SIG-M5 (cell line): ENCODE measurements around the gene CACNB4.
"Not testable (repeated sequence)": the region's sequence is repeated elsewhere in the genome, so short reads cannot be mapped to it uniquely, and the experiment has no call there.

ENCODE experiments used
- DNase-seq: peaks from one replicate; lab custom pipeline; 2025; lab: John Stamatoyannopoulos, UW

The CACNB4 gene

DNA sequence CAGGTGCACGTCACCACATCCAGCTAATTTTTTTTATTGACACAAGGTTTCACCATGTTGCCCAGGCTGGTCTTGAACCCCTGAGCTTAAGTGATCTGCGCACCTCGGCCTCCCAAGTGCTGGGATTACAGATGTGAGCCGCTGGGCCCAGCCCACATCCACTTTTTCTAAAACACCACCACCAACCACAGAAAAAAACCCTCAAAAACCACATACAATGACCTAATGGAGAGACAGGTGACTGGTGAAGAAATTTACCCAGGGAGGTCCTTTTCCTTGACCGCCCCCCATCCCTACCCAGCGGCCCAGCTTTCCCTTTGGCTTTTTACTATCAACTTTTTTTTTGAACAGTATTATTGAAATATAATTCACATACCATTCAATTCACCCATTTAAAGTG, 47.9 kb downstream of the CACNB4 start:
- no peak for DNase-seq

DNA sequence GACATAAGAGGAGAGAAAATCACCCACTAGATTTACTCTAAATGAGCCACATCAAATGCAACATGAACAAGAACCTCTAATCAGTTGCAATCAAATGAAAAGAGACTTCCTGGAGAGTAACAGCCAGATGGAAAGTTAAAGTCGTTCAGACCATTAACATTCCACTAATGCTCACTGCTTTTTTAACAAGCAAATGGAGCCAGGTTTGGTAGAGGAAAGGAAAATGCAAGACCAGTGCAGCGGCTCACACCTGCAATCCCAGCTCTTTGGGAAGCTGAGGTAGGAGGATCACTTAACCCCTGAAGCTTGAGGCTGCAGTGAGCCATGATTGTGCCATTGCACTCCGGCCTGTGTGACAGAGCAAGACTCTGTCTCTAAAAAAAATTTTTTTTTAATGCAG, 48.5 kb downstream of the CACNB4 start:
- no peak for DNase-seq

- DNase-seq = no peak
Measured at GRCh38 chr2:152049541-152049940, 49.3 kb downstream of the CACNB4 start.

DNA sequence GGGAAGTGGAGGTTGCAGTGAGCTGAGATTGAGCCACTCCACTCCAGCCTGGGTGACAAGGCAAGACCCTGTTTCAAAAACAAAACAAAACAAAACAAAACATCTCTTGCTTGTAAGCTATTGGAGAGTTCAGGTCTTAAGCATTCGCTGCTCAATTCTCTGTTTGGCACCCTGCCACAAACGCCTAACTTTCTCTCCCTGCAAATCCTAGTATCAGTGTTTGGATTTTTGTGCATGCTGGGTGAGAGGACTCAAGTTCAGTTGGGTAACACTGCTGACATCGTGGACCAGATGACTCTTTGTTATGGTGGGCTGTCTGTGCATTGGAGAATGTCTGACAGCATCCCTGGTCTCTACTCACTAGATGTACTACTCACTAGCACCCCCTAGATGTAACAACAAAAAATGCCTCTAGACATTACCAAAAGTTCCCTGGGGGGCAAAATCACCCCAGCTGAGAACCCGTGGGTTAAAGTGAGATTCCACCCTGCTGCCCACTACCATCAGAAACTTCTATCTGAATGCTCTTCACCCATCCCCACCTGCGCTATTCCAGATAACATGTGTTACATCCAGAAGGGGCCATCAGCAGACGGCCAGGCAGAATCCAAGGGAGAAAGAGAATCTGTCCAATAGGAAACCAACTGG, 50.9 kb downstream of the CACNB4 start:
- no peak for DNase-seq

- DNase-seq = peak; percentile 38
Measured at GRCh38 chr2:152046940-152047339, 51.9 kb downstream of the CACNB4 start.

DNA sequence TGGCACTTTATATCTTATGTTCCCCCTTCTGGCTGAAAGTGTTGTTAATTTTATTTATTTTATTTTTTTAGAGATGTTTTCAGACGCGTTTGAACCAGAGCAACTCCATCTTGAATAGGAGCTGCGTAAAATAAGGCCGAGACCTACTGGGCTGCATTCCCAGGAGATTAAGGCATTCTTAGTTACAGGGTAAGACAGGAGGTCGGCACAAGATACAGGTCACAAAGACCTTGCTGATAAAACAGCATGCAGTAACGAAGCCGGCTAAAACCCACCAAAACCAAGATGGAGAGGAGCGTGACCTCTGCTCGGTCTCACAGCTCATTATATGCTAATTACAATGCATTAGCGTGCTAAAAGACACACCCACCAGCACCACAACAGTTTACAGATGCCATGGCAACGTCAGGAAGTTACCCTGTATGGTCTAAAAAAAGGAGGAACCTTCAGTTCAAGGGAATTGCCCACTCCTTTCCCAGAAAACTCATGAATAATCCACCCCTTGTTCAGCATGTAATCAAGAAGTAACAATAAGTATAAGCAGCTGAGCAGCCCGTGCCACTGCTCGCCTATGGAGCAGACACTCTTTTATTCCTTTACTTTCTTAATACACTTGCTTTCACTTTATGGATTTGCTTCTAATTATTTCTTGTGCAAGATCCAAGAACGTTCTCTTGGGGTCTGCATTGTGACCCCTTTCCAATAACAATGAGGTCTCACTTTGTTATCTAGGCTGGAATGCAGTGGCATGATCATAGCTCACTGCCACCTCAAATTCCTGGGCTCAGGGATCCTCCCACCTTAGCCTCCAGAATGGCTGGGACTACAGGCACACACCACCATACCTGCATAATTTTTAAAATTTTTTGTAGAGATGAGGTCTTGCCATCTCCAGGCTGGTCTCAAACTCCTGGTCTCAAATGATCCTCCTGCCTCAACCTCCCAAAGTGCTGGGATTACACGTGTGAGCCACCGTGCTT, 55.9 kb downstream of the CACNB4 start:
- no peak for DNase-seq

DNA sequence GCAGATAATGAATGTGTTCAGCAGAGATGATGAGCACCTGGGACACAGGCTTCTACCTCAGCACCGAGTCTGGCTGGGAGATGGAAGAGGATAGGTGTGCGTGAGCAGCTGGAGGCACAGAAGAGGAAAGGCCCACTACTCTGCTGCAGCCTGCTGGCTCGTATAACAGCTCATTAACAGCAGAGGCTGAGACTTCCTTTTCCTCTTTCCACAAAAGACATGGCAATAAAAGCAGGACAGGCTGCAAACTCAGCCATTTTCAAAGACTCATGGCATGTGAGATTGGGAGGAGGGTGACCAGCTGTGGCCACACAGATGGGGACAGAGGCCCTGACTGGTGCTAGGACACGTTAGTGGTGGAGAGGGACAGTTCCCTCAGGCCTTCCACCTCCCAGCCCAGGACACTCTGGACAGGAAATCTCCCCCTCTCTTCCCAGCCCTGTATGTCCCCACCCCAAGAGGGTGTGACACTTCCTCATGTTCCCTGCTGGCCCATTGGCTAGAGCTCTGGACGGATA, 60.3 kb downstream of the CACNB4 start:
- DNase-seq = no peak

DNA sequence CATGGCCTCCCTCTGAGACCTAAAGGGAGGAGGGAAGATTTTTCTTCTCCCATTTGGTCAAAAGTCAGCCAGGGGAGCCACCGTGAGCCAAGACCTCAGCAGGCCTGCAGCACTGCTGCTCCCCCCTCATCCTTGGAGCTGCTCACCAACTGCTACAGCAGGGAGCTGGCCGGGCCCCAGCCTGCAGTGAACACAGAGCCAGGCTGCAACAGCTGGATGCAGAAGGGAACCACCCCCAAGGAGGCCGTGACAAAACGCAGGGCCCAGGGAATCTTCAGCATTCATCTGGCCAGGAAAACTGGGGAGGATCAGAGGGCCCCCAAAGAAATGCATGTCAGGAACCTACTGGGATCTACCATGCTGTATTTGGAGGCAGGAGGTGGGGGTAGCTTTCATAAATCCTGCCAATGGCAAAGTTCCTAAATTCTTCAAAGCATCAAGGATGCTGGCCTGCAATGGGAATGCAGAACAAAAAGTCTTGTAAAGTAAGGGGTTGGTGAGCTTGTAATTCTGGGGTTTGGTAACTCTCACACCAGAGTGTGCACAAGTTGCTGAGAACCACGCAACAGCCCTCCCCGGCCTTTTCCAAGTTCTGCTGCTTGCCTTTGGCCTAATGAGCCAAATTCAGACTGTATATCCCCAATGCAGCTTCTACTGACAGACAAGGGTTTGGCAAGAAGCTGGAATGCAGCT, 61.0 kb downstream of the CACNB4 start:
- DNase-seq = no peak

- no peak for DNase-seq
Measured at GRCh38 chr2:152036611-152037469, 62.0 kb downstream of the CACNB4 start.

DNA sequence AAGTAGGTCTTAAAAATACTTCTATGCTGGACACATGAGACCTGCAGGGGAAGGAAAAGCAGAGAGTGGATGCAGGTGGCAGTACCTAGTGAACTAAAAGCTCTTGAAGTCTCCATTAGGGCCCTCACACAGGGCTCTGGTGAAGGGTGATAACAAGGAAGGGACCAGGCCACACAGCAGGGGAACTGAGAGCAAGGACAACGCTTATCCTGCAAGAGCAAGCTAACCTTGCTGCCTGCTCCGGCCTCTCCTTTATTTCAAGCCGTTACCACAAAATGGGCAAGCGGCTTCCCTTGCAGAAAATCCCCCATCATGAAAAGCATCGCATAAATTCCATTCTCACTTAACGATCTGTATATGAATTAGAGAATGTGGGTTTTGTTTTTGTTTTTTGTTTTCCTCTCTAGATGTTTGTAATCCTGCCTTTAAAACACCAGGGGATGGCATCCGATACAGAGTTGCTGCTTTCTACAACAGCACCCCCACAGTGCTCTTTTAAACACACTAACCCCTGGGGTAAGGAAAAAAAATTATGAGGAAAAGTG, 64.5 kb downstream of the CACNB4 start:
- no peak for DNase-seq

GRCh38 chr2:152033011-152033925, 65.6 kb downstream of the CACNB4 start:
- no peak for DNase-seq

GRCh38 chr2:152031747-152032306, 67.0 kb downstream of the CACNB4 start:
- no peak for DNase-seq

GRCh38 chr2:152030596-152031328, 68.1 kb downstream of the CACNB4 start:
- peak; percentile 67 for DNase-seq

DNA sequence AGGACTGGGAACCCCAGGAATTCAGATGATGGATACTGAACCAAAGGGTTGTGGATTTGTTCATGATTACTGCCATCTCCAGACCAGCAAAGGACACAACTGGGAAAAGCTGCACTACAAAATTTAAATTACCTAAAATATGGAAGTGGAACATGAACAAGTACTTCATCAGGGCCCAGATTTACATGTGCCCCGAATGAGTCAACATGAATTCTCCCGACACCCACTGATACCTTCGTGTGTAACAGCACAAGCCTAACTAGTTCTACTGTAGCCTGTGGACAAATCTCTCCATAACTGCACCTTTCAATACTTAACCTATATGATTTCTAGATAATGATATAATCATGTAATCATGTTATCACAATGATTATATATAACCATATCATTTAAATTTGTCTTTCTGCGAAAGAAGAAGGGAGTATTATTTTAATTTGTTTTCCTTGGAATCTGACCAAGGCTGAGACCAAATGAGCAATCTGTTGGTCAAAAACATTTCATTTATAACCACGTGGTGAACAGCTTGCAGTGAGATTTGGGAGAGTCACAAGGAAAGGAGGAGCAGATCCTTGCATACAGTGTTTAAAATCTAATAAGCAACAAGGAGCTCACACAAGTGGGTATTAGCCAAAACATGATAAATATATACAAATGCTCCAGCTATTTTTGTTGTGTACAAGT, 70.5 kb downstream of the CACNB4 start:
- DNase-seq = no peak

DNA sequence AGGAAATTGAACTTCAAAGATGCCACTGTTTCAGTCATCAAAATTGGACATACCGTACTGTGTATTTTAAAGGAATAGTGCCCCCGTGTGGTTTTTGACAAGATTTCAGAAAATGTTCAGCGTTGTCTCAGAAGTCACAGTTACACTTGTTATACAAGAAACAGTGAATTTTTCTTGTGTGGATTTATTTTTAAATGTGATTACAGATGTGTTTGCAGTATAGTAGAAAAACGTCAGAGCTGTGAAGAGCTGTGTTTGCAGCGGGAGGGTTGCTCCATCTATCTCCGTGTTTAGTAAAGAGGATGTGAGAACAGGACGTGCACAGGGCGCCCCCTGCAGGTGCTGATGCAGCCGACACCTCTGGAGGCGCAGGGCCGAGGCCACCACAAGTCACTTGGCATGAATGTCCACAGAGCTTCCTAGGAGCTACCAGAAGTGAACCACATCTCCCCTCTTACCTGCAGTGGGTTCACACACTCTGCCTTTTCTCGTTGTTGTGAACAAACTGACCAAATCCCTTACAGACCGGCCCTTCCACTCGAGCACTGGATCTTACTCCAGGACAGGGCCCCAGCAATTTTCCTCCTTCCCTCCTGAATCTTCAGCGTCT, 73.1 kb downstream of the CACNB4 start:
- DNase-seq = peak; percentile 25

DNA sequence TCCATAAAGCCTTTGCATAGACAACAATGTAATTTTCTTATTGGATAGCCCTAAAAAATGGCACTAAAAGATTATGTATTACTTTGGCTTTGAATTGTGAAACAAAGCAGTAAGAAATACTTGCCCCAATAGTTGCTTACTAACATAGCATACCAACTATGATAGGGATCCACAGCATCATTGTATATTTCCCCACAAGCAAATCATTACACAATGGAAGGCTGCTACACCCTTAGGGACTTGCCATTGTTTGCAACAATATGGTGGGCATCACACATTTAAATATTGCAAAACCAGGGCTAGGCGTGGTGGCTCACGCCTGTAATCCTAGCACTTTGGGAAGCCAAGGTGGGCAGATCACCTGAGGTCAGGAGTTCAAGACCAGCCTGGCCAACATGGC, 74.4 kb downstream of the CACNB4 start:
- DNase-seq = no peak

DNA sequence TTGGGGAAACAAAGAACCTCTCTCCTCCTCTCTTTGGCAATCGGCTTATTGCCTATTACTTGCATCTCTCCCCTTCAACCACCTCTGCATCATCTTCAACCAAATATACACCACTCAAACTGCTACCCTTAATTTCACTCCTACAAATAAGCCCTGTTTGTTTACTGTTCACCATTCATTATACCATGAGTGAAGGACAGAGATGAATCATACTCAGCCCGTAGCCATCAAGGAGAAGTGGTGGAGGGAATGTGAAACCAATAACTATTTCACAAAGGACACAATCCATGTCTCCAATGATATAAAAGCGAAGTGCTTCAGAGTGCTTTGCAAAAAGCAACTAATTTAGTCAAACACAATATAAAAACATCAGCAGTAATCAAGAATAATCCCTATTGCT, 76.8 kb downstream of the CACNB4 start:
- DNase-seq = no peak

GRCh38 chr2:152021001-152021400, 77.8 kb downstream of the CACNB4 start:
- DNase-seq = not testable (repeated sequence)
